ENCODE results near the gene ATP2B3. TPM values are rescaled to one million over a fixed set of nuclear protein-coding genes. Genes with fewer than 3 reads are reported as not detected.
A peak's percentile ranks its signal among the peaks of the same experiment; 100 is the strongest.

The ATP2B3 gene
- total and polyA plus RNA-seq, 2 experiments from 2014 or later: 0.21 to 0.42 TPM

GRCh38 chrX:153576239-153576870 is 58.9 kb downstream of the ATP2B3 start:
- Histone ChIP-seq H3K4me3 (no peak overlapping the region), H3K9me3 (ENCODE audit: low read depth) (no peaks in the 10 kb centered on the region), H3K27me3 (no peaks in the 10 kb centered on the region), H3K27ac (no peak overlapping the region), H3K36me3 (no peaks in the 10 kb centered on the region), H3K4me1 (ENCODE audit: low read depth) (no peaks in the 10 kb centered on the region)
- no peak for TF ChIP-seq CTCF (IDR thresholded peaks at IDR 0.05; ENCODE audit: low read depth, low read length)
- DNase-seq (ENCODE audit: low read depth in 1 of 2, low spot score in 1 of 2): no peak

- Histone ChIP-seq H3K27me3 (no peaks in the 10 kb centered on the region), H3K9me3 (ENCODE audit: low read depth) (no peaks in the 10 kb centered on the region), H3K4me3 (no peak overlapping the region), H3K36me3 (no peaks in the 10 kb centered on the region), H3K4me1 (ENCODE audit: low read depth) (no peaks in the 10 kb centered on the region), H3K27ac (no peak overlapping the region)
- no peak for DNase-seq (ENCODE audit: low read depth in 1 of 2, low spot score in 1 of 2)
- TF ChIP-seq CTCF (IDR thresholded peaks at IDR 0.05; ENCODE audit: low read depth, low read length): no peak
Observed at GRCh38 chrX:153576961-153577360, 59.5 kb downstream of the ATP2B3 start.

- Histone ChIP-seq H3K27me3 (no peaks in the 10 kb centered on the region), H3K9me3 (ENCODE audit: low read depth) (no peaks in the 10 kb centered on the region), H3K36me3 (no peaks in the 10 kb centered on the region), H3K4me1 (ENCODE audit: low read depth) (no peaks in the 10 kb centered on the region), H3K4me3 (no peak overlapping the region), H3K27ac (no peak overlapping the region)
- DNase-seq (ENCODE audit: low read depth in 1 of 2, low spot score in 1 of 2): no peak
- no peak for TF ChIP-seq CTCF (IDR thresholded peaks at IDR 0.05; ENCODE audit: low read depth, low read length)
Observed at GRCh38 chrX:153578200-153578835, 60.9 kb downstream of the ATP2B3 start.

- Histone ChIP-seq H3K27me3 (no peaks in the 10 kb centered on the region), H3K36me3 (no peaks in the 10 kb centered on the region), H3K4me3 (no peak overlapping the region), H3K27ac (no peak overlapping the region), H3K9me3 (ENCODE audit: low read depth) (no peaks in the 10 kb centered on the region), H3K4me1 (ENCODE audit: low read depth) (no peaks in the 10 kb centered on the region)
- TF ChIP-seq CTCF (IDR thresholded peaks at IDR 0.05; ENCODE audit: low read depth, low read length): no peak
- no peak for DNase-seq (ENCODE audit: low read depth in 1 of 2, low spot score in 1 of 2)
Observed at GRCh38 chrX:153578889-153579288, 61.4 kb downstream of the ATP2B3 start.

GRCh38 chrX:153580700-153581386 is 63.4 kb downstream of the ATP2B3 start:
- Histone ChIP-seq H3K9me3 (ENCODE audit: low read depth) (no peaks in the 10 kb centered on the region), H3K27me3 (no peaks in the 10 kb centered on the region), H3K36me3 (no peaks in the 10 kb centered on the region), H3K4me1 (ENCODE audit: low read depth) (no peaks in the 10 kb centered on the region), H3K4me3 (no peak overlapping the region), H3K27ac (no peak overlapping the region)
- DNase-seq (ENCODE audit: low read depth in 1 of 2, low spot score in 1 of 2): peak in 1 of 2 donors; percentile 20
- TF ChIP-seq CTCF (IDR thresholded peaks at IDR 0.05; ENCODE audit: low read depth, low read length): no peak
